ENCODE results near the gene KCNQ1OT1.

- TF ChIP-seq CTCF (IDR thresholded peaks at IDR 0.05; ENCODE audit: low read depth, low read length) = no peak
- no peak for TF ChIP-seq EZH2phosphoT487 (IDR thresholded peaks at IDR 0.05; ENCODE audit: low read depth)
These were observed 43.0 kb upstream of the KCNQ1OT1 start for GRCh38 chr11:2742611-2743426.

All from OCI-LY3 (cell line).